Activated CD8-positive, alpha-beta memory T cell treated with anti-CD3 and anti-CD28 coated beads, Interleukin-2, amount 50 U/mL, for 24 hours (primary cell): ENCODE data around the gene CASQ1.
A peak's percentile ranks its signal among the peaks of the same experiment; 100 is the strongest.

Source experiments
- DNase-seq: peaks from one replicate; pipeline ENCODE4 v3.0.0-alpha.2; 2020; ENCODE audit errors: extremely low read depth

Gene CASQ1

DNA sequence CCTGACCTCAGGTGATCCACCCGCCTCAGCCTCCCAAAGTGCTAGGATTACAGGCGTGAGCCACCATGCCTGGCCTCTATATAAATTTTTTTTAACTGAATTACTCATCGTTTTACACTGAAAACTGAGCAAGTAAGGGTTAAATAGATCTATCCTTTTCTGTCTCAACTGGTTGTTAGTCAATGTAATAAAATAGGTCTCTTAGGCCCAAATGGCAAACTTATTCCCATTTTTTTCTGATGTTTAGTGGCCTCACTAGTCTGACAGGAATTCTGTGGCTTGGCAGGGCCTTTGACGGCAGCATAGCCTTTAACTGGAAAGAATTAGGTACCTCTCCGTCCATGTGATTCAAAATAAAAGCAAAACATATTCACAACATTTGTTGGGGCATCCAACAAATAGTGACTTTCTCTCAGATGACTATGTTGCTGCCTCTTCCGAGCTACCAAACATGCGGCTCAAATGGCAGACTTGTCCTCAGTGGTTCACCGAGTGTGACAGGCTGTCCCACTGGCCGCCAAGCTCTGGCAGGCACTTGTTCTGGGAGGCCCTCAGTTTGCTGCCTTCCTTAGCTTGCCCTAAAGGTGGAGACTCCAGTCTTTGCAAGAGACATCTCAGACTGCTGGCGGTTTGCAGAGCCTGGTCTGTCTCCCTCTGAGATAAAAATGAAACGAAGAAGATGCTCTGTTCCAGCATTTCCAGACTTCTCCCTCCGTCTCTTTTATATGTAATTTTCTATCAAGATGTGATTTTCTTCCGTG, 21.6 kb upstream of the CASQ1 start:
- no peak for DNase-seq

DNA sequence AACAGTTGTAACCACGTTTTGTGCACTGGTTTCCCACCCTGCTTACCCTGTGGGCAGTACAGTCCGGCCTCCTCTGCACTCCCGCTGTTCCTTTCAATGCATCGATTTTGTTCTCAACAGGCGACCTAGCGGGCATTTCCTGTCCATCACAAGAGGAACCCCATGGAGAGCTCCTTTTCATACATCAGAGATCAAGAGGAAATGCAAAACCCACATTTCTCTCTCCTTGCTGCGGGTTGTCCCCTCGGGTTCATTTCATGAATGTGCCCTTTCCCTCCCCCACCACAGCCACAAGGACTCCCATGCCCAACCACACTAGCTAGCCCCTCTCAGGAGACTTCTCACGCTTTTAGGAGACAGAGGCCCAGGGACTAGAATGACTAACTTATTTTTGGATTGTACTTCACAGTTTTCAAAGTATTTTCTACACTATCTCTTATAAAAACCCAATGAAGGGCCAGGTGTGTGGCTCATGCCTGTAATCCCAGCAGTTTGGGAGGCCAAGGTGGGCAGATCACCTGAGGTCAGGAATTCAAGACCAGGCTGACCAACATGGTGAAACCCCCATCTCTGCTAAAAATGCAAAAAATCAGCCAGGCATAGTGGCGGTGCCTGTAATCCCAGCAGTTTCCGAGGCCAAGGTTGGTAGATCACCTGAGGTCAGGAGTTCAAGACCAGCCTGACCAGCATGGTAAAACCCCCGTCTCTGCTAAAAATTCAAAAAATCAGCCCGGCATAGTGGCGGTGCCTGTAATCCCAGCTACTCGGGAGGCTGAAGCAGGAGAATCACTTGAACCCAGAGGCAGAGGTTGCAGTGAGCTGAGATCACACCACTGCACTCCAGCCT, 20.6 kb upstream of the CASQ1 start:
- no peak for DNase-seq

DNA sequence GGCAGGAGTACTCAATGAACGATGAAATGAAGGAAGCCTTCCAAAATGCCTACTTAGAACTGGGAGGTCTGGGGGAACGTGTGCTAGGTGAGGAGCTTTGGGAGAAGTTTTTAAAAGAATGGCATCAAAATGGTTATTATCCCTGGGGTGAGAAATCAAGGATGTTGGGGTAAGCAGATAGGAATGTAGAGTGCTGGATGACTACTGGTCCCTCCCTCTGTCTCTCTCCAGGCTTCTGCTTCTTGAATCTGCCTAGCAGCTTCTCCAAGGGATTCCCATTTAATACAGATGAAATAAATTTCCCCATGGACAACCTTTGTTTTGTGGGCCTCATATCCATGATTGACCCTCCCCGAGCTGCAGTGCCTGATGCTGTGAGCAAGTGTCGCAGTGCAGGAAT, 19.0 kb upstream of the CASQ1 start:
- no peak for DNase-seq

DNA sequence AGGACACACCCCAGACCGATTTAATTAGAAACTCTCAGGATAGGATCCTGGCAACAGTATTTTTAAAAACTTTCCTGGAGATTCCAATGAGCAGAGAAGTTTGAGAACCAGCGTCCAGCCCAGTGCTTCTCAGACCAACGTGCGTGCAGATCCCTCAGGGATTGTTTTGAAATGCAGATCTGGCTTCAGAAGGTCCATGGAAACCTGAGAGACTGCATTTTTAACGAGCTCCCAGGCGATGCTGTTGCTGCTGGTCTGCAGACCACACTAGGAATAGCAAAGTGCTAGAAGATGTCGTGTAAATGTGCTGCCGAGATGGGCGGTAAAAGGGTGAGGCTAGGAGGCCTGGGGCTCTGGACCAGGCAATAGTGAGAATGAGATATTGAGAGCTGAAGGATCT, 18.4 kb upstream of the CASQ1 start:
- no peak for DNase-seq

DNA sequence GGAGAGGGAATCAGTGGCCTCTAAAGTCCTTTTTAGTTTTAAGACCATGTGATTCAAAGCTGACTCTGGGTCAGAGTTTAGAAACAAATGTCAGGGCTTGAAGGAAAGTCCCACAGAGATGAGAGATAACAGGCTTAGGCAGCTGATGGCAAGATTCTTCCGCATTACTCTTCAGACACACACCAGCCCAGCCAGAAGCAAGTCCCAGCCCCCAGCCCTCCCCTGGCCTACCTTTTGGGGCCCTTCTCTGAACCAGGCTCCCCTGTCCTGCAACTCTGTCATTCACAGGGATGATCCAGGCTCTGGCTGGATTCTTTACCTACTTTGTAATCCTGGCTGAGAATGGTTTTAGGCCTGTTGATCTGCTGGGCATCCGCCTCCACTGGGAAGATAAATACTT, 13.1 kb upstream of the CASQ1 start:
- no peak for DNase-seq

DNA sequence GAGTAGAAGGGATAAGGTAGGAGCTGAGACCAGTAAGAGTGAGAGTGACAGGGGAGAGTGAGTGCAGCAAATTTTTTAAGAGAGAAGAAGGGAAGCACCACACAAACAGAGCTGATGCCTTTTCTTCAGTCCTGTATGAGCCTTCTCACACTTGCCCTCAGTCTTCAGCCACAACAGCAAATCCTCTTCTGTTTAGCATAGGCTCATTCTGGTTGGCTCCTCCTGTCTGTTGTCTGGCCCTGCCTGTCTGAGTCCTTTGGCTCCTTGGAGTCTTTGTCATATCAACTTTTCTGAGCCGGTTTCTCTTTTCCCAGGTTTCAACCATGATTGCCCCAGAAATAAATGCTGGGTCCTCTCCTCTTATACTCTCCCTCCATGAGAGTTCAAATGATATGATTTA, 12.7 kb upstream of the CASQ1 start:
- DNase-seq: no peak

DNA sequence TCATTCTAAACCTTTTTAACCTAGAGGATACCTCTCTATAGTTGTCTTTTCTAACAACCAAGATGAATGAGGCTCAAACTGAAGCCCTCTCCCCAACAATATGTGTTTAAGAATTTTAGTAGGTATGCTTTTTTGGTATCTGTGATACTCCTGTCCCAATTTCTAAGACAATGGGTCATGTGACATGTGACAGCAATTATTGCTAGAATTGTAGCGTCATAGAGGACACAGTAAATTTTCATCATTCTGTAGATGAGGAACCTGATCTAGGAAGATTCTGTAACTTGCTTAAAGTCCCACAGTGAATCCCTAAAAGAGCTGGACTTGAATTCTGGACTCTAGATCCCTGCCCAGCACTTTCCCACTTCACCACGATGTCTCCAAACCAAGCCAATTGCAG, 11.6 kb upstream of the CASQ1 start:
- DNase-seq: no peak

DNA sequence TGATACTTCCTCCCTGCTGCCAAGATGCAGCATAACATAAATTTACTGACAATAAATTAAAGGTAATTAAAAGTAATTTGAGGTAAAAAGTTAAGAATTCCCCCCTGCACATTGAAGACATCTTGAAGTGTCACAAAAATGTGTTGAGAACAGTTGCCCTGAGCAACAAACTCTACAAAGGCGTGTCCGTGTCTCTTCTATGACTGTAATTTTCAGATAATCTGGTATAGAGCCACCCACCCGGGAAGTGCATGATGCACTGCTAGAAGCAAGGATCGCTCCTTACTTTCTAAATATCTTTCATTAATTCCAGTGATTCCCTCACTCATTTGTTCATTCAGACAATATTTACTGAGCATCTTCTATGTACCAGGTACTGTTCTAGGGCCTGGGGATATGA, 11.0 kb upstream of the CASQ1 start:
- DNase-seq: no peak

DNA sequence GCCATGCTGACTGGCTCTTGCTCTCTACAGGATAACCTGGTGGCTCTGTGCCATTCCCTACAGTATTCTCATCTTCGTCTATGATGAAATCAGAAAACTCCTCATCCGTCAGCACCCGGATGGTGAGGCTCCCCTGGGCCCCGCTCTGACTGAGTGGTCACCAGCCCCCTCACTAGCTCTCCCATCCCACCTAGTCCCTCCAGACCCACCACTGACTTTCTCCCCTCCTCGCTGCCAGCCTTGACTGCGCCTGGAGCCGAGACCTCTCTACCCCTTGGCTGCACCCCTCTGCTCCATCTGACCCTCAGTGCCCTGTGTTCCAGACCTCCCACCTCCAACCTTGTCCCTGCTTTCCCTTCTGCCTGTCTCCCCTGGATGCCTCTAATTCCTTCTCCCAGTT, 4.1 kb upstream of the CASQ1 start:
- DNase-seq: no peak

DNA sequence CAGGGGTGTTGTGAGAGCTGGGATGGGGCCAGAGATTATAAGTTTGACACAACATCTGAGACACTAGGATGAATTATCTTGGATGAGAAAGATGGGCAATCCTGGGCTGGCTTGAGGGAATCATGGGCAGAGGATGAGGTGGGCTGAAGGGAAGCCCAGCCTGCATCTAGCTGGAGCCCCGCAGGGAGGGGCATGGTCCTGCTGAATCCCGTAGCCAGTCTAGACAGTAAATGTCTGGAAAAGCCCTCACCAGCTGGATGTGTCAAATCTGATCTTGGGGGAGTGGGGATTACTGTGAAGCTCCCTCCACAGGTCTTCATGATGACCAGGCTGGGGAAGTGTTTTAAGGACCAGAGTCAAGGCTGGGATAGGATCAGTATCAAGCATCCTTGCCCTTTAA, 3.6 kb upstream of the CASQ1 start:
- no peak for DNase-seq

DNA sequence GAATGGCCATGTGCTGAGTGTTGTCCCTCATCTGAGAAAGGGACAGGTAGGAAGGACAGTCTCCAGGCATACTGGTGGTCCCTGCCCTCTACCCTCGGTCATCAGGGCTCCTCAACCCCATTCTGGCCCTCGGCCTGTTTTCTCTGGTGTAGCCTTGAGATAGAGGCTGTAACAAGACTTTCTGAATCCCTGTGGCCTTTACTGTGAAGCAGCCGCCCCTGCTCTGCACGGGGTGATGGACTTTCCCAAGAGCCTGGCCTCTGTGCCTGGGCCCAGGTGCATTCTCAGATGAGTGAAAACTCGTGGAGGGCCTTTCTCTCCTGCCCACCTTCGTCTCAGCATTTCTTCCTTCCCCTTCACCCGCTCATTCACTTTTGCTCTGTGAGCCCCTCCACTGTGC, 3.0 kb upstream of the CASQ1 start:
- DNase-seq: no peak

DNA sequence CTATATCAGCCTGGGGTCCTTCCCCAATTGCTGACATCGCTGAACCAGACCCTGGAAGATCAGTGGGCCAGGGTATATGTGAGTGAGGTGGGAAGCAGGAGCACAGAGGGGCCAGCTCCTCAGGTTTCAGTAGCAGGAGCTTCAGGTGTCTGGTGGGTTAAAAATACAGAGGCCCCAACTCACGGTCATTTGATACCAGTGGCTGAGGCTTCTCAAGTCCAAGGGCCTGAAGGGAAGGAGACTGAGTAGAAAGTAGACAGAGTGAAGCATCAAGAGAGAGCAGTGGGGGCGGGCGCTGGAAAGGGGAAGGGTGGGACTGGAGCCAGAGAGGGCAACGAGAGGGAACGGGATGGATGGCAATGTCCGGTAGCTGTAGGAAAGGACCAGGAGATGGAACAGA, 2.0 kb upstream of the CASQ1 start:
- no peak for DNase-seq

DNA sequence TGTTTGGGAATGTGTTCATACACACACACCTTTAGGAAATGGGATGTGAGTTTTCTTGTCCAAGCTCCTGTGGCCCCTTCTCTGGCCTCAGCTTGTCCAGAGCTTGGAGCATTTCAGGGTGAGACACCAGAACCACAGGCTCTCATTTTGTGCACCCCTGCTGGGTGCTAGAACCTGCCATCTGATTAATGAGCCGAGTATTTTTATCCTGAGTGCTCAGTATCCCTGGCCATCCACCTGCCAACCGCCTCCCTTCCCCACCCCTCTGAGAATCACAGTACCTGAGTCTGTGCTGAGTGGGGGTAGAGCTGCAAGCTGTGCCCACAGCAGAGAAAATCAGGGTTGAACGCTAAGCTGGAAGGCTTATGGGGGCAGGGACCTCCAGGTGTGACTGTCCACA, 1.4 kb downstream of the CASQ1 start:
- DNase-seq: no peak

DNA sequence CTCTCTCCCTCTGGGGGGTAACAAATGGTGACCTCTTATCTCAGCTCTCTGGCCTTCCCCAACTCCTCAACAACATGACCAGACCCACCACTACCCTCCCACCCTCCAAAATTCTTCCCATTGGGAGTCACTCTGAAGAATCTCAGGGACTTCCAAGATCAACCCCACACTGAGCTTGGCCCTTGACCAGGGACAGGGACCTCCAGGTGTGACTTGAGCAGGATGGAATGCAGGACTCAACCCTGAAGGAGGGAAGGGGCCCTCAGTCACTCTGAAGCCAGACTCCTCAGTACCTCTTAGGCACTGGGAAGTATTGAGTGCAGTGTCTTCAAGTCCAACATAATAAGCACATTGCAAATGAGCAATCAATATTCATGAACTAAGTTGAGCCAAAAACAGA, 1.9 kb downstream of the CASQ1 start:
- DNase-seq: no peak

DNA sequence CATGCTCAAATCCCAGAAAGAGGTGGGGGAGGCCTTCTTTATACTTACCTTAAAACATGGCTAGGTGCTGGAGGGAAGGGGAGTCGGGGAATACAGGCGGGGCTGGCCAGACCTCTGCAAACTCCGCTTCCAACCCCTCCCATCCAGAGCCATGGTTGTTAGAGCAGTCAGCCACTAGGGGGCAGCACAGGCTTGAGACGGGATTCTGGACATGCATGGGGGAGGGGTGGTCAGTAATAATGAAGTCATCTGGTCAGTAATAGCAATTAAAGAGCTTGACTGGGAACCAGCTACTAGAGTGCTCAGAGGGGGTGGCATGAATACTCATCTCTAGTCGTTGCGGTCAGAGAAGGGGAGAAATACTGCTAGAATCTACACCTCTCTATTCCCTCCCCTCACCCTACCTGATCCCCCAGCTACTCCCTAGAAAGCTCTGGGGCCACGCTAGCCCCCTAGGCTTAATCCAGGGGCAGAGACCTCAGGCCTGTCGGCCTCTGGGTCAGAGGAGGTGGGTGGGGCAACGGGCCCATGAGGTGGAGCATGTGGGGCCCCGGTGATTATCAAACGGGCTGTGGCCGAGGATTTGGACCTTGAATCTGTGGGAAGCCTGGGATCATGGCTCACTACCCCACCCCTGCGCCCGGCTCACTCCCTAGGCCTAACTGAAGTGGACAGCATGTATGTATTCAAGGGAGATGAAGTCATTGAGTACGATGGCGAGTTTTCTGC, 2.9 kb downstream of the CASQ1 start:
- DNase-seq: peak; percentile 43

DNA sequence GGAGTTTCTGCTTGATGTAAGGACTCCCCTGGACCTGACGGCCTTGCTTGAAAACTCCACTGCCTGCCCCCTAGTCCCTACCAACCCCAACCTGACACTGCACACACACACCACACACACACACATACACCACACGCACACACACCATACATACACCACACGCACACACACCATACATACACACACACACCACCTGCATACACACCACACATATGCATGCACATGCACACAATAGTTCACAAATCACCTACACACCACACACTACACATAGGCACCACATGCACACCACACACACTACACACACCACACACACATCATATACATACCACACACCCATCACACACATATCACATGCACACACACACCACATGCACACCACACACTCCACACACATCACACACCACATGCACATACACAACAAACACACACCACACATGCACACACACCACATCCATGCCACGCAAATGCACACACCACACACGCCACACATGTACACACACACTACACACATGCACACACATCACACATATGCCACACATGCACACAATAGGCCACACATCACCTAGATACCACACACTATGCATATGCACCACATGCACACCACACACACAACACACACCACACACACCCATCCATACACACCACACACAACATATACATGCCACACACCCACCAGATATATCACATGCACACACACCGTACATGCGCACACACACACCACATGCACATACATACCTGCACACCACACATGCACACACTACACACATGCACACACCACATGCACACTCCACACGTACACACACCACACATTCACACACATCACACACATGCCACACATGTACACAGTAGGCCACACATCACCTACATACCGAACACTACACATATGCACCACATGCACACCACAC, 3.7 kb downstream of the CASQ1 start:
- DNase-seq: no peak

DNA sequence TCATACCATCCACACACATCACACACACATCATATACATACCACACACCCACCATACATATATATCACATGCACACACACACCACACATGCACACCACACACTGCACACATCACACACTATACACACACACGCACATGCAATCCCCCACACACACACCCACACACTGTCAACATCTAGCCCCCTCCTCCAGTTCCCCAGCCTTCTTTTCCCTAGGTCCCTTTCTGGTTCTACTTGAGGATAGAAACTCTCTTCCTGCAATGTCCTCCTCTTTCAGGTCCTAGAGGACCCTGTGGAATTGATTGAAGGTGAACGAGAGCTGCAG, 4.3 kb downstream of the CASQ1 start:
- no peak for DNase-seq

DNA sequence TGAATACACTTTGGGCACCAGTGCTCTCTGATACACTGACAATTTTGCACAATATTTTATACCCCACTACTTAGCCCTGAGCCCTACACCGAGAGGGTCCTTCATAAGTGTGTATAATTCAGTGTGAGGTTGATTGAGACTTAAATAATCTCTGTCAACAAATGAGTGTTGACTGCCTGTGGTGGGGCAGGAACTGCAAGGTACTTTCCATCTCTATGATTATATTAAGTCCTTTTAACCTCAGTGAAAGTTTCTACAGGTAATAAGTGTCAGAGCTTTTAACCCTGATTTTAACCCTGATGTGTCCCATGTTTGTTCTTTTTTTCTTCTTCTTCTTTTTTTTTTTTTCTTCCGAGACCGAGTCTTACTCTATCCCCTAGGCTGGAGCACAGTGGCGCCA, 5.8 kb downstream of the CASQ1 start:
- no peak for DNase-seq

DNA sequence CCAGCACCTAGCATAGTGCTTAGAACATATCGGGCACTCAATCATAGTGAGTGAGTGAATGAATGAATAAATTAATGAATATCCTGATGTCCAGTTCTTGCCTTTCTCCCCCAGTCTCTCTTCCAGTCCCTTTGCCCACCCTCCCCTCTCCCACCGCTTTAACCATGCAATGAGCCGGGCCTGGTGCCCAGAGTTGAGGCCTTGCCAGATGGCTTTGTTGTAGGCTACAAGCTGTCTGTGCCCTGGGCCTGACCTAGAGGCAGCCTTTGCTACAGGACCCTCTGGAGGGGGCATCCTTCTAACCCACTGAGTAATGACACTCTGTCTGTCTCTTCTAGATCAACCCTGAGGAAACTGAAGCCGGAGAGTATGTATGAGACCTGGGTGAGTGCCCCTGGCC, 6.9 kb downstream of the CASQ1 start:
- no peak for DNase-seq

DNA sequence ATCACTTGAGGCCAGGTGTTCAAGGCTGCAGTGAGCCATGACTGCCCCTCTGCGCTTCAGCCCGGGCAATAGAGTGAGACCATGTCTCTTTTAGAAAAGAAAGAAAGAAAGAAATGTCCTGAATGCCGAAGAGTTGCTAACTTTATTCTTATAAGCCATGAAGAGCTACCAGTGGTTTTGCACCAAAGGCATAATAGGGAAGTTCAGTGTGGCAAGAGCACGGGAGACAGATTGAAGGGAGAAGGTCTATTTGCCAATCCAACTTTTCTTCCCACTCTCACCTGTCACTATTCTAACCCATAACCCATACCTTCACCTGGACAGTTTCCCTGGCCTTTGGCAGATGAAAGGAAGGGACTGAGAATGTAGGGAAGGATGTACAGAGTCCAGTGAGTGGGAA, 10.4 kb downstream of the CASQ1 start:
- DNase-seq: no peak

DNA sequence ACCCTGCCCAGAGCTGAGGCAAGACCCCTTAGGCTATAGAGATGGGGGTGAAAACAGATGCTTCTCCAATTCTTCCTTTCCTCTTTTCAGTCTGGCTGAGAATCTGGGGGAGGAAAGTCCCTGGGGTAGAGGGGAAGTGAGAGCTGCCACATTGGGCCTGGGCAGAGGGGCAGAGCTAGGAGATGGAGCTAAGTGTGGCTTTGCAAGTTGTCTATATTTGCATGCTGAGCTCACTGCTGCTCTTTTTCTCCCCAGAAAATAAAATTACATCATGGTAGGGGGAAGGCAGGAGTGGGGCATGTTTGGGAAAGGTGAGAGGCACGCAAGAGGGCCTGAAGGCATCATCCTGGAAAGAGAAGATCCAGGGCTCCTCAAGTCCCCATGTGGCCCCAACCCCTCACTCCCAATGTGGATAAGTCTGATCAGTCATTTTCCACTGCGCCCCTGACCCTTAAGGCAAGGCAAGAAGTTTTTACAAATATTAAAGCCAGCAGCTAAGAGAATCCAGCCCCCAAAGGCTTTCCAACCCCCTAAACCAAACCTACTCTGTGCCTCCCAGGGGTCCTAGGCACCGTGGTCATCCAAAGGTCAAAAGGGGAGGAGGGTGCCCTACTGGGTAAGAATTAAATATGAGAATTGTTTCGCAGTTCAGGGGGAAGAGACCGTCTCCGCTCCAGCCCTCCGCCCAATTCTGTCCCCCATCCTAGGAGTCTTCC, 14.3 kb downstream of the CASQ1 start:
- DNase-seq: no peak
